NCI-H2227 (cell line): ENCODE results near the gene SLC47A1.
A peak's percentile ranks its signal among the peaks of the same experiment; 100 is the strongest.
"Not testable (repeated sequence)": the region's sequence is repeated elsewhere in the genome, so short reads cannot be mapped to it uniquely, and the experiment has no call there.

Source experiments
- DNase-seq: peaks from one replicate; lab custom pipeline; 2025; ENCODE audit not compliant: unreplicated experiment; lab: John Stamatoyannopoulos, UW

Gene SLC47A1

DNA sequence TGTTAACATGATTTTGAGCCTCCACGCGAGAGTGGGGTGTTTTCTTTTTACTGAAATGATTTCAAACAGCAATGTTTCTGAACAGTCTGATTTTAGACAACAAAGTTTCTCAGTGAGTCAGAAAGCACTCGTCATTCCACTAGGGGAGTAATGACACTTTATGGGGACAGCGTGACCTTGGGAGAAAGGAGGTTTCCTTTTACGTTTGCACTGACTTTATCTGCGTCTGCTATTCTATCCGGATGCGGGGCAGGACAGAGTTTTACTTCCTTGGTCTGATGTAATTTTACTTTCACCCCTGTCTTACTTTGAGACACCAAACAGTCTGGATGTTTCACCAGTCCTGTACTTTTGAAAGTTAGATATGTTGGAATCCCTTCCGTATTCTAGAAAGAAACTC is 20.7 kb downstream of the SLC47A1 start:
- no peak for DNase-seq

- DNase-seq, result no peak
These were observed 22.1 kb downstream of the SLC47A1 start for GRCh38 chr17:19555746-19556145.

DNA sequence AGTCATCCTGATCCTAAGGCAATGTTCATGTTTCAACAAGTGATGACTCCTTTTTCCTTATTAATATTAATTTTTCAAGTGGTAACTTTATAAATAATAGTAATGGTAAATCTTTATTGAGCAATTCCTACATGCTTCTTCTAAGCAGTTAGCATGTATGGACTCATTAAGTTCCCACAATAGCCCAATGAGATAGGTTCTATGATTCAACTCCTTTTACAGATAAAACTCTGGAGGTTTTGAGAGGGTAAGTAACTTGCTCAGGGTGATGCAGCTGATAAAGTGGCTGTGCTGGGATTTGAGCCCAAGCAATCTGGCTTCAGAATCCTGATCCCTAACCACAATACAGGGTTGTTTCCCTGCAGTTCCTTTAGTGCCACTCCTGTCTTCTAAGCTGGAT is 25.3 kb downstream of the SLC47A1 start:
- DNase-seq, result no peak

DNA sequence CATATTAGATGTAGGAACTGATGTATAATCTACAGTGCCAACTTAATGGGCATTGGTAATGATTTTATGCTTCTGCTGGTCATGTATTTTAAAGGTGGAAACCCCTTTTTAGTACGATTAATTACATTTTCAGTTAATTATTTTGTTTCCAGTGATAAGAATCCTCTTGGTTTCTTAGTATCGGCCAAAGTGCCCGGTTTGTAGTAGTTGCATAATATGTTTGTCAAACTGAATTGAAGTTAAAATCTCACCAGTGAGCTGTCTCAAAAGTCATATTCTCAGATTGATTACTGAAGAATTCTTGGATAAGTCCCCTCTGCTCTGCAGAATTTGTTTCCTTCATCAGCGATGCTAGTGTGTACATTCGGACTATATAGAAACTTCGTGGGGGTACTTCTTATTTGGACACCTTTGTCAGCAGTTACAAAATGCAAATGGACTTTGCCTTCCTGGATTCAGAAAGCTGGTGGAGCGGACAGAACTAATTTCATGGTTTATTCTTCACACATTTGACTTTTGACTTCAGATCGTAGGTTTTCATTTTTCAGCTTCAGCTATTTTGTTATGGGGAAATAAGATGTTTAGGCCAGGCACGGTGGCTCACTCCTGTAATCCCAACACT is 28.2 kb downstream of the SLC47A1 start:
- DNase-seq, result no peak

DNA sequence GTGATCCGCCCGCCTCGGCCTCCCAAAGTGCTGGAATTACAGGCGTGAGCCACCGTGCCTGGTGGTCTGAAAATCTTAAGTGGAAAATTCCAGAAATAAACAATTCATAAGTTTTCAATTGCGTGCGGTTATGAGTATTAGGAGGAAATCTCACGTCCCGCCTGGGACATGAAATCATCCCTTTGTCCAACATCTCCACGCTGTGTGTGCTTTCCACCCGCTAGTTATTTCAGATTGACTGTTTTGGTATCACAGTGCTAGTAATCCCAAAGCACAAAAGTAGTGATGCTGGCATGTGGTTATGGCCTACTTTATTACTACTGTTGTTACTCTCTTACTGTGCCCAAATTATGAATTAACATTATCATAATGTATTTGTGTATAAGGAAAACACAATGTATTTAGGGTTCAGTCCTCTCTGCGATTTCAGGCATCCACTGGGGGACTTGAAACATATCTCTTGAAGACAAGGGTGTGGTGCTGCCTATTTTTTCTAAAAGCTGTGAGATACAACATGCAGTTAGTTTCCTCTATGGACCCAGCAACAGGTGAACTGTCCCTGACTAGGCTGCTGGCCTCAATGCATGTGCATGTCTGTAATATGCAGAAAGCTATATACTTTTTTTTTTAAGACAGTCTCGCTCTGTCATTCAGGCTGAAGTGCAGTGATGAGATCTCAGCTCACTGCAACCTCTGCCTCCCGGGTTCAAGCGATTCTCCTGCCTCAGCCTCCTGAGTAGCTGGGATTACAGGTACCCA is 32.3 kb downstream of the SLC47A1 start:
- no peak for DNase-seq

DNA sequence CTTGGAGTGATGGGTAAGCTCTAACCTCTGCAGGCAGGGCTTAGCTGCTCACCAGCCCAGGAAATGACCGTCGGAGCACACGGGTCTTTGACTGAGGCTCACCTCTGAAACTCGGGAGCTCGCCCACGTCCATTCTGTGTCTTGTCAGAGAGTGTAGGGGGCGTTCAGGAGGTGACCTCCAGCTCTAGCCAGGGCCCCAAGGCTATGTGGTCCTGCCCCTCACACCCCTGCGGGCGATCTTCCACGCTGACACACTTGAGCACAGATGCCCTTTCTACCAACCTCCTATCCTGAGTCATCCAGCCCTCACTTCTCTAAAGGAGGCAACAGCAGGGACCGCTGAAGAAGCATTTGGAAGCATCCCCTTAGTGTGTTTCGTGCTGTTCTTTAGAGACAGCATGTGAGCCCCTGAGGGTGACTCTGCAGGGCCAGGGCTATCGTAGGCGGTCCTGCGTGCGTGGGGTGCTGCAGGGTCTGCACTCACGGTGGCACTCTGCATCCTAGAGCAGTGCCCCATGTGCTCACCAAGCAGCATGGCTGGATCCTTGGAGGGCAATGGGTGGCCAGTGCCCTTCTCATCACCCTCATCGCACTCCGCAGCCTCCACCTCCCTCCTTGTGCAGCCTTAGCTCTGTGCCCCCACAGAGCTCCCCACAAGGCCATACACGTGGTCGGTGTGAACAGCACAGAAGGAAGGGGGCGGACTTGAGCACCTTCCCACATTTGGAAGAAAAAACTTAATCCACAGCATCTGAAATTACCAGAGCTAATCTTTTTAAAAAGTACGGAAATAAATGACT is 33.8 kb downstream of the SLC47A1 start:
- DNase-seq, result no peak

DNA sequence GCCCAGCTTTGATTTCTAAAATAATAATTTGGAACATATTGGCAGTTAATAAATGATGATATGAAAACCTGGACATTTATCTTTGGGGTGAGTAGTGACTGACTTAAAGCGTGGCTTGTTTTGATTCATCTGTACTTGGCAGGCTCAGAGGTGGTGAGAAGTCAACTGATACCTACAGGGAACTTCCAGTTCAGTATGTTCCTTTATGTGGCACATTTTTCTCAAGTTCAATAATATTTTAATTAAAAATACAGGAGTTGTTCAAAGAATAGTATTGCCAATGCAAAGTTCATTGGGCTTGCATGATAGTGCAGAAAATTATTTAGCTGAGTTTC is 34.3 kb downstream of the SLC47A1 start:
- DNase-seq, result no peak

- DNase-seq, result no peak
These were observed 36.3 kb downstream of the SLC47A1 start for GRCh38 chr17:19569785-19570543.

DNA sequence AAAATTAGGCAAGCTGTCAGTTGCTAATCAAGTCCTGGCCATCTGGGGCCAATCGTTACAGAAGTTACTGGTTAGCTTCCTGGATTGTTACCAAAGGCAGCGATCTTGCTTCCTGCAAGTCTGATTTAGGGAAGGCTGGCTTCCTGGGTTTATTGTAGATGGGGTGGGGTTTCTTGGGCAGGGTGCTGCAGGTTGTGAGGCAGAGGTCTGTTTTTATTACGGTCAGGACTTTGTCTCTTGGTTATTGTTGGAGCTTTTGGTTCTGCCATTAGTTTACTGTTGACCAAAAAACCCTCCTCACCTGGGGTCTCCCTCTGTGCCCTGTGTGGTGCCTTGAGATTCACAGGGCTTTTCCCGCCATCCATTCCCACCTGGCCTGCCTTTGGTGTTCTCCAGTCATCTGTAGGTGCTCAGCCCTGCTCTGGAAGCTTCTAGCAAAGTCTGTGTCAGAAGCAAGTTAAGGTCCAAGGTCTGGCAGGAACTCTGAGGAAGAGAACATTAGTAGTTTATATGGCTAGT is 36.9 kb downstream of the SLC47A1 start:
- no peak for DNase-seq

GRCh38 chr17:19573075-19573474 is 39.4 kb downstream of the SLC47A1 start:
- DNase-seq, result no peak

DNA sequence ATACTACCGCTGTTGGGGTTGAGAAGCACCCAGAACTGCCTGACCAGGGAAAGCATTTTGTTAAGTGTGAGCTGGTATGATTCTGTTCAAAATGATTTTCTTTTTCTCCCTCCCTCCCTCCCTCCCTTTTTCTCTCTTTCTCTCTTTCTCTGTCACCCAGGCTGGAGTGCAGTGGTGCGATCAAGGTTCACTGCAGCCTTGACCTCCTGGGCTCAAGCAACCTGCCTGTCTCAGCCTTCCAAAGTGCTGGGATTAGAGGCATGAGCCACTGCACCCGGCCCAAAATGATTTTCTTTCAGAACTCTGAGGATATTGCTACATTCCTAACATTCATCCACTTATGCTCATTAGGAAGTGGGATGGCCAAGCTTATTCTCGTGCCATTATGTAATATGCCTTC is 41.3 kb downstream of the SLC47A1 start:
- DNase-seq, result no peak

DNA sequence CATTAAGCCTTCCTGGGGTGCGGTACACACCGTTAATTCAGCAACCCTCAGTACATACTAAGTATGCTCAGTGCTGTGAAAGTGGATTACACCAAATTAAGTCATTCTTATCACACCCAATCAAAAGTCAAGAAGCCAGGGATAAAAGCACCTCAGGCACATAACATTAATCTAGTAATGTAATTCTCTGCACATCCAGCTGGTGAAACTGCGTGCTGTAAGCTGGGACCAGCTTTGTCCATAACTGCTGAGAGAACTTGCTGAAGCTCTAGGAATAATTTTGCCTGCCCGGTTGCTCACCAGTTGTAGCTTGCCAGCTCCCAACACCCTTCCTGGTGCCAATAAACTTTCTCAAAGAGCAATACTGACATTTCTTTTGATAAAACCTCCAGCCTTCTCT is 44.9 kb downstream of the SLC47A1 start:
- DNase-seq, result no peak

DNA sequence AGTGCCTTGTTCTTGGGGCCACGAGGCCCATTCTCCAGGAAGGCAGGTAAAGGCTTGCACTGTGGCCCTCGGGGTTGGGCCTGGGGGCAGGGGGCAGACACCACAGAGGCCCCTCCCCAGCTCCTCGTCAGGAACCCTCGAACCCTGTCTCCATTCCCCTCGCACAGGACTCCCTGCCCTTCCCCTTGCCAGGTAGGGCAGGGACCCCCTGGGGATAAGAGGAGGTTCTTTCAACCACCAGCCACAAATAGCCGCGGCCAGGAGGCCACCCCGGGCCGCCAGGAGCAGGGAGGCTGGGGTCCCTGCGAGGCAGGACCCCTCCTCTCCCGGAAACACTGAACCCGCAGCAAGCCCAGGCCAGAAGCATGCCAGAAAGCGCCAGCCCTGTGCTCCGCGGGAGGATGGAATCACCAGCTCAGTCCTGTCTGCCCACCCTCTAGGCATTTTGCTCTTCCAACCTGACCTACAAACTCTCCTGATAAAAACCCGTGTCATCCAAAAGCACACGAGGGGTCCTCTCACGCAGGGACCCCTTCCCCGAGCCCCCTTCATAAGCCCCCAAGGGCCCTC is 45.6 kb downstream of the SLC47A1 start:
- DNase-seq, result no peak

- DNase-seq, result peak; percentile 34
These were observed 46.4 kb downstream of the SLC47A1 start for GRCh38 chr17:19579867-19580565.

GRCh38 chr17:19580566-19580920 is 46.9 kb downstream of the SLC47A1 start:
- DNase-seq, result not testable (repeated sequence)

DNA sequence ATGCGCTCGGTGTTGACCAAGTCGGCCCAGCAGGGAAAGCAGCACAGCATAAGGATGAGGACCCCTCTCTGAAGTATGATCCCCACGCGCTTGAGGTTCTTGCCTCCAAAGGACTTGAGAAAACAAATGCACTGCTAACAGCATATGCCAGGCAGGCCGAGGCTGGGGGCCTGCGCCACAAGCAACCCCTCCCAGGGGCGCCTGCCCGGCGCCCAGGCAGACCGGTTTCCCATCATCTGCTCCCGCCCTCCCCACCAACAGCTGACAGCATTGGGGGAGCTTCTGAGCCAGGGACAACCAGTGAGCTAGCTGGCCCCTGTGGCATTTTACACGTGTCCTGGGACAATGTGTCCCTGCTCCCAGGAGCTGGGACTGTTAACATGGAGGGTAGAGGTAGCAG is 48.5 kb downstream of the SLC47A1 start:
- not testable (repeated sequence) for DNase-seq

- DNase-seq, result no peak
These were observed 50.2 kb downstream of the SLC47A1 start for GRCh38 chr17:19583871-19584270.

GRCh38 chr17:19590451-19590850 is 56.8 kb downstream of the SLC47A1 start:
- no peak for DNase-seq

DNA sequence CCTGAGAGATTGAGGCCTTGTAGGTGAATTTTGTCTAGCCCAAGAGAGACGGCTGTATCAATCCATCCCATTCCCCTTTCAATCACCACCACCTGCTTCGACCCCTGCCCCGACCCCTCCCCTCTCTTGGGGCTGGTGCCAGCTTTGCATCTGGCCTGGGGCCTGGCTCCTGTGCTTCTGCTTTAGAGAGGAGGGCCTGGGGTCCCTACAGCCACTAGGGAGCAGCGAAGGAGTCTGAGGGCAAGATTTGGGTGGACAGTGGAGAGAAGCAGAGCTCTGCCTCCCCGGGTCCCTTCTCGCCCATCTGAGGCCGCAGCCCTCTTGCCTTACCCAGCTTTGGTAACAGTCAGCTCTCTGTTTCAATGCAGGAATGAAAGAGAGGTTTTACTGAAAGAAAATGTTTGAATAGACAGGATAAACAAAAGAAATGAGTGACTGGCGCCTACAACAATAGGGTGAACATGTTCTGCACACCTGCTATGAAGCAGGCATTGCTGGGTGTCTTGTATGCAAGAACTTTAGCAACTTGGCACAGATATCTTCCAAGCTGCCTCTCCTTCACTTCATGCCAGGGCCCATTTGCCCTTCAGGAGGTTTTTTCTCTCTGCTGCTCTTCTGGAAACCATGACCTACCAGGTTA is 57.4 kb downstream of the SLC47A1 start:
- DNase-seq, result no peak

DNA sequence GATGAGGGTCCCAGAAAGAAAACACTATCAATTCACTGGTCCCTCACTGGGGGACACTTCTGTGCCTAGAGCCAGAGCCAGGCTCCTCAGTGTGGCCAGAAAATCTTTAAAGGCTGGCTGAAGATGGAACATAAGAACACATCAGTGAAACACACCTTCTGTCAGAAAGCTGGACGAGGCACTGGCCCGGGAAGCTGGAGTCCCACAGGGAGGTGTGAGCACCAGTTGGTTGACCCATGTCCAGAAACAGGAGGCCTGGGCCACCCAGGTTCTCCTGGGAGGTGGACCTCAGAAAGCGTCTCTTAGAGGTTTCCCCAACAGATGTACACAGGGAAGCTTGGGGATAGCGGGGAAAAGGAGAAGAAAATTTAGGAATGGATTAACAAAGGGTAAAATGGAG is 58.7 kb downstream of the SLC47A1 start:
- no peak for DNase-seq
